ENCODE measurements around the gene CYSTM1.
"Not testable (repeated sequence)": the region's sequence is repeated elsewhere in the genome, so short reads cannot be mapped to it uniquely, and the experiment has no call there.

CYSTM1 gene

DNA sequence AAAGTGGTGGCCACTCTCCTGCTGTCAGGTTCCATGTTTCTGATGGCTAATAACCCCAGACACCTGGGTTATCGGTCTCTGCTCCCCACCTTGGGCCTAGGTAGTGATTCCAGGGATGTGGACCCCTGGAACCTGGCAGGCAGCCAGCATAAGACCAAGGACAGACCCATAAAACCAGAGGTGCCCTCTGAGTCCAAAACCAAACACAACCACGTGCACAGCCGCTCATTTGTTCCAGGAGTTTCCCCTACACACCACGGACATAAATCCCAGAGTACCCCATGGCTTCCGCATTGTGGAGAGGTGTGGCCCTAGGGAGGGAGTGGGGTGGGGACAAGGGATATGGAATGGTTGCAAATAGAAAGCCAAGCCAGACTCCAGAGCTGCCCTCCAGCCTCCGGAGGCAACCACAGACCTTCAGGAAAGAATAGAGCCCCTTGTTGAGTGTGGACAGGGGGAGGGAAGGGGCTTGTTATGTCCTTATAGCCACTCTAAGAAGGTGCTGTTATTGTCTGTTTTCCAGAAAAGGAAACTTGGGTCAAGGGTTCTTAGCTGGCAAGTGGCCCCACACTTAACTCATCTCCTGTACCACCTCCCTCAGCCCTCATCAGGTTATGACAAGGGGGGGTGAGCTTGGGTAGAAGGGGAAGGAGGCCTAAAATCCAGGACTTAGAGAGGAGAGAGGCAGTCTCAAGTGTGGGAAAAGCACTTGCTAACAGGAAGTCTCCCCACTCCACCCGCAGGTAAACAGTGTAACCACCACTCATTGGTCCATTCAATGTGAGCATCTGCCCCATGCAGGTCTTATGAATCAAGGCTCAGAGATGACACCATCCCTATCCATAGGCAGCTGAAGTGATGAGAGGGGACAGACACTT is 23.6 kb upstream of the CYSTM1 start:
- no peak for DNase-seq

DNA sequence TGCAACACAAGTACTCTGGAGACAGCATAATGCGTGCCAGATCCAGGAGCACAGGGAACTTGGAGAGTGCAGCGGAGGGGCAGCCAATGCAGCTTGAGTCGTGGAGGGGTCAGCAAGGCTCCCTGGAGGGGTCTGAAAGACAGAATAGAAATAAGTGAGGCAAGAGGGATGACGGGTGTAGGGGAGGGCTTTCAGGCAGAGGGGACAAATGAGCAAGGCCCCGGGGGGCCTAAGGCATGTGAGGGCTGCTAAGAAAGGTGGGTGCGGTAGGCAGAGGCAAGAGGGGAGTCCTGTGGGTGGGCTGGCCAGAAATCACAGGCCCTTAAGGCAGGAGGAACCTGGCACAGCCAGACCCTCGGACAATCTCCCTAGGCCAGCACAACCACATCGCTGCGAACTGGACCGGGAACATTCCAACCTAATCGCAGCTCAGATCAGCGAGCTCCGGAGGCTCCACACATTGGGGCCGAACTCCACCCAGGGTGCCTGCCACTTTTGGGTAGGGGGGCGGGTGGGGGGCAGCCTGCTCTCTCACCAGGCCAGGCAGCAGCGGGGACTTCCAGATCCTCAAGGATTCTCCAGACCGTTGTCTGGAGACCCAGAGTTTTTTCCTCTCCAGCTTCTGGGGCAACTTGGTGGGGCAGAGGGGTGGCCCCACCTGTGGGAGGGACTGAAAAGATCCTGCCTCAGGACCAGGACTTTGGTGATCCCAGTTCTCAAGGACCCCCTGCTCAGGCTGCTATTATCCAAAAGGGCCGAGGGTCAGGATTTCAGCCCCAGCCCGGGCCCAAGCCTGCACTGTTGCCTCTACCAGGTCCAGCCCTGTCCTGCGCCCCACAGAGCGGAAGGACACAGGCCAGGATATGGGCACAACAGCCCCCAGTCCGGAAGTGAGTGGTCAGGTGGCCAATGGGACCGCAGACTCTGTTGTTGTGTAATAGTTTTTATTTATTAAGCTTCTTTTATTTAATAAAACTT is 22.7 kb upstream of the CYSTM1 start:
- DNase-seq = no peak

- DNase-seq = no peak
Observed at GRCh38 chr5:140153255-140153654, 21.7 kb upstream of the CYSTM1 start.

GRCh38 chr5:140153905-140154304 is 21.1 kb upstream of the CYSTM1 start:
- DNase-seq = no peak

DNA sequence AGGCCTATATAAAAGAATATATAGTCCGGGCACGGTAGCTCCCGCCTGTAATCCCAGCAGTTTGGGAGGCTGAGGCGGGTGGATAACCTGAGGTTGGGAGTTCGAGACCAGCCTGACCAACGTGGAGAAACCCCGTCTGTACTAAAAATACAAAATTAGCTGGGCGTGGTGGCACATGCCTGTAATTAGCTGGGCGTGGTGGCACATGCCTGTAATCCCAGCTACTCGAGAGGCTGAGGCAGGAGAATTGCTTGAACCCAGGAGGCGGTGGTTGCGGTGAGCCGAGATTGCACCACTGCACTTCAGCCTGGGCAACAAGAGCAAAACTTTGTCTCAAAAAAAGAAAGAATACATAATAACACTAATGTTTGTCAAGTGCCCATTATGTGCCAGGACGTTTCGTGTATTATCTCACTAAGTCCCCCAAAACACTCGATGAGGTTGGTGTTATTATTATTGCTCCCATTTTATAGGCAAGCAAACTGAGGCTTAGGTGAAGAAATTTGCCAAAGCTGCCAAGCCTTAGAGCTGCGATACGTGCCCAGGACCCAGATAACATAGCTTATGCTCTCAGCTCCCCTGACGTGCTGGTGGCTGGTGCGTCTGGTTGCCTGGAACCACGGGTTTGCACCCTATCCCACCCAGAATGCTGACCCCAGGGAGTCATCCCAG is 20.1 kb upstream of the CYSTM1 start:
- not testable (repeated sequence) for DNase-seq

- DNase-seq = peak; percentile 91
Observed at GRCh38 chr5:140157032-140157781, 17.8 kb upstream of the CYSTM1 start.

DNA sequence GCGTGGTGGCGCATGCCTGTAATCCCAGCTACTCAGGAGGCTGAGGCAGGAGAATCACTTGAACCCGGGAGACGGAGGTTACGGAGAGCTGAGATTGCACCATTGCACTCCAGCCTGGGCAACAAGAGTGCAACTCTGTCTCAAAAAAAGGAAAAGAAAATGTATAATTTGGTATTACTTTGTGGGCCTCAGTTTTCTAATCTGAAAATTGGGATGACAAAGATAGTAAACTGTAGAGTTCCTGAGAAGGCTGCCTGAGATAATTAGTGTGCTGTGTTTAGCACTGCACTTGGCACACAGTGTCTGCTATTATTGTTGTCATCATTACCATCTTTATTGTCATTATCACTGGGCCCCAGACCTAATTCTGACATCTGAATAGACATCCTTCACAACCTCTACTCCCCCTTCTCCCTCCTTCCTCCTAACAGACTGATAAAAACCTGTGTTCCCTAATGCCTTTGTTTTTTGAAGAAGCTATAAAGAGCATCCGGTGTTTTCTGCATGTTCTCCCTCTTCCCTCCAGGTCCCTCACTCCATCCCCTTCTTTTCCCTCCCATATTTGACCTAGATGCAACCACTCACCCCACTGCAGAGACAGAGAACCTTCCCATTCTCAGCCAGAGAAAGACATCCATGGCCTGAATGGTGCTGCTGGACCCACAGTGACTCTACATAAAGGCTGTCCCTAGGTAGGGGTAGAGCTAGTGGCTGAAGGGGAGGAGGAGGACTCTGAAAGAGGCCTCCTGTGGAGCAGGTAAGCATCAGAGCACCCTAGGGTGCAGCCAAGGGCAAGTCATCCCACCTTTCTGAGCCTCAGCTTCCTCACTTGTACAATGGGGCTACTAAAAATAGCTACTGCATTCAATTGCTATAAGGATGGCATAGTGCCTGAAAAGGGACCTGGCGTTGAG is 15.7 kb upstream of the CYSTM1 start:
- DNase-seq = no peak

- DNase-seq = no peak
Observed at GRCh38 chr5:140162275-140162674, 12.7 kb upstream of the CYSTM1 start.

DNA sequence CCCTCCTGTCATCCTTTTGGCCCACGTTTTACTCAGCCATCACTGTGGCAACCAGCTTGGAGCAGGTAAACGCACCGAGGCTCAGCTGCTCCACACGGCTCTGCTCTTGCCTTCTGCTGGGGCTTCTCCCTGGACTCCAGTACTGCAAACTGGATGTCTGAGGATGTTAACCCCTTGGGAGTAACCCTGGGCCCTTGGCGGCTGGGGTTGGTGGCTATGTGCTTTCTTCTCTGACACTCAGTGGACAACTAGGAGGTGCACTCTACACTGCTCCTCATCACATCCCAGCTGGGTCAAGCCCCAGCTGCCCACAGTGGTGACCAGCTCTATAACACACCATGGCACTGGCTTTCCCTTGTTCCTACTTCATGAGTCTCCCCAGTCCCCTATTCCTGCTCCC is 12.2 kb upstream of the CYSTM1 start:
- no peak for DNase-seq

- DNase-seq = no peak
Observed at GRCh38 chr5:140165101-140165922, 9.7 kb upstream of the CYSTM1 start.

DNA sequence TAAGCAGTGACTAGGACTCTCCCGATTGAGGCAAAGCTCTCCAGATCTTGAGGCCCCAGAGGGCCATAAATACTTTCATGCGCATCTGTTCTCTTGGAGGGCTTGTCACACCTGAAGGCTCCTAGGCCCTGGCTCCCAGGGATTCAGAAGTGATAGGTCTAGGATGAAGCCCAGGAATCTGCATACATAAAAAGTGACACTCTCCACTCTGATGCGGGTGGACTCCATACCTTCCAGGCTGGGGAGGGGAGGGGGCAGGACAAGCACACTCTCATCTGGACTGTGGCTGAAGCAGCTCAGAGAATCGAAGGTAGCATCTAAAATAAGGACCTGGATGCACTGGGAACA is 9.1 kb upstream of the CYSTM1 start:
- no peak for DNase-seq

DNA sequence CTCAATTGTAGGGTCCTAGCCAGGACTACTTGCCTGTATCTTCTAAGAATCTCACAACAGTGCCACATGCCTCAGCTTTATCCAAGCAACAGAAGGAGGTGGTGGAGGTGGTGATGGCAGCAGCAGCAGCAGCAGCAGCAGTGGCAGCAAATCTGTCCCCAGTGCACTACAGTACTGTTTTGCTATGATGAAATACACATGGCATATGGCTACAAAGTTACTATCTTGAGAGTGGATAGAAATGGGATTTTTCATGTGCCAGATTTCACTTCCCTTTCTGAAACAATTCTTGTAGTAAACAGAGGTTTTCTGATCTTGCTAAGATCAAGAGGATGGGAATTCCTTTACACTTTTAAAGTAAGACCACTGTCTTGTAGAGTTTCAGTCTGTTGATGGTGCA is 8.1 kb upstream of the CYSTM1 start:
- no peak for DNase-seq

DNA sequence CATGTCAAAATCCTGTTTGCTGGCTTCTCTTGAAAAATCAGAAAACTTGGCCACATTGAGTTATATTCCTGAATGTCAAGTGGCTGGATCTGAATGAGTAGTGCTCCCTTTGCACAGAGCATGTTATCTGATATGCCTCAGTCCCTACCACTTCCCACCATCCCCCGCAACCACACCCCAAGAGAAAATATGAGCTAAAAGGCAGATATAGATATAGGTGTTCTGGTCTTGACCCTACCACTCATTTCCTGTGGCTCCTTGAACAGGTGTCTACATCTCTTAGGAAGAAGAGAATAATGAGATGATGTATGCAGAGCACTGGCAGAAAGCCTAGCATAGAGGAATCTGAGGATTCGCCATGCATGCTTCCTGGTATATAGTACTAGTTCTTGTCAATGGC is 6.6 kb upstream of the CYSTM1 start:
- no peak for DNase-seq

GRCh38 chr5:140169410-140169809 is 5.6 kb upstream of the CYSTM1 start:
- no peak for DNase-seq

DNA sequence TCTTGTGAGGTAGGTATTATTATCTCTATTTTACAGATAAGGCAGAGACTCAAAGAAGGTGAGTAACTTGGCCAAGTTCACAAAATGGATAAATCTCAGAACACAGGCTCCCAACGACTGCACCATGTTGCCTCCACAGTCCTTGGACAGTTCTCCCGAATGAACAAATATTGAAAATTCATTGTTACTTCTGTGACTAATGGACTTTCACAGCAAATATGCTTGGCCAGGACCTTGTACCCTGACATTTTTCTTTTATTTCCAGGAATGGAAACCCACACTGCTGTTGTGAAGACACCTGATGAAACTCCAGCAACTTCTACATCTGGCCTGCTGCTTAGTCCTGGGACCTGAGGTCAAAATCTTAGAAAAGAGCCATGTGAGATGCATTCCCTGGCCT is 2.5 kb upstream of the CYSTM1 start:
- DNase-seq = no peak

GRCh38 chr5:140174014-140174413 is 974 bp upstream of the CYSTM1 start:
- no peak for DNase-seq

GRCh38 chr5:140175367-140176030 is 511 bp downstream of the CYSTM1 start:
- DNase-seq = peak; percentile 84

DNA sequence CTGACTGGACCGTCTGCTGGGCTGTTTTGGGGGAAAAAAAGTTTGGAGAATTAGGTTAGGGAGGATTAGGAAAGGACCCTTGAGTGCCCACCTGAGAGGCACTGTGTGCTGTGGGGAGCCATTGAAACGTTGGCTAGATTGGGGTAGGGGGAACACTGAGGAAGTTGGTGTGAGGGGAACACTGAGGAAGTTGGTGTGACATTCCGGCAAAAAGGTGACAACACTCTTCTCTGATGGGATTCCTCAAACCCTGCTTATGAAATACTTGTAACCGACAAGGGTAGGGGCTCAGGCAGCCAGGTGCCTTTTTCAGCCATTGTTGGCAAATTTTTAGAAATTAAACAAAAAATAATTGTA is 1.0 kb downstream of the CYSTM1 start:
- DNase-seq = no peak

DNA sequence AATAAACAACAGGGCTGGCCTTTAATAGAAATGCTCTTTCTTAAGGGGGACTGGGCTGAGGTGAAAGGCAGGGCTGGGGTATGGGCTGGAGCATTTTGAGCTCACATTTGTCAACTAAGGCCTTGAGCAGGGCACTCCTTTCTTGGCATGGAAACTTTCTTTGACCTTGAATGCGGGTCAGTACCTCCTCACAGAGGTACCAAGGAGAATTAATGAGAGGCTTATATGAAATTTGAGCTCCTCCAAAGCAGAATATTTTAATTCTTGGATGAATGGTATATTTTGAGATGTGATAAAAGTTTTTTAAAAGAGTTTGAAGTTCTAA is 3.1 kb downstream of the CYSTM1 start:
- no peak for DNase-seq

DNA sequence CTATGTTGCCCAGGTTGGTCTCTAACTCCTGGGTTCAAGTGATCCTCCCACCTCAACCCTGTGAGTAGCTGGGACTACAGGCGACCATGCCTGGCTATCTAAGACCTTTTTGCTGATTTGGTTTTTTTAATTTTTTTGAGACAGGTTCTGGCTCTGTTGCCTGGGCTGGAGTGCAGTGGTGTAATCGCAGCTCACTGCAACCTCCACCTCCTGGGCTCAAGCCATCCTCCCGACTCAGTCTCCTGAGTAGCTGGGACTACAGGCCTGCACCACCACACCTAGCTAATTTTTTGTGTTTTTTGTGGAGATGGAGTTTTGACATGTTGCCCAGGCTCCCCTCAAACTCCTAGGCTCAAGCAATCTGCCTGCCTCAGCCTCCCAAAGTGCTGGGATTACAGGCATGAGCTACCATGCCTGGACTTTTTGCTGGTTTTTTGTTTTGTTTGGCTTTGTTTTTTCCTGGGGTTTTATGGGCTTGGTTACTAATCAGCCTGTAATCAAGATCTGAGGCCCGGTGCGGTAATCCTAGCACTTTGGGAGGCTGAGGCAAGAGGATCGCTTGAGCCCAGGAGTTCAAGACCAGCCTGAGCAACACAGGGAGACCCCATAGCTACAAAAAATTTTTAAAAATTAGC is 3.6 kb downstream of the CYSTM1 start:
- no peak for DNase-seq
